Measurements from ENCODE around the gene CPT1C.
A peak's percentile ranks its signal among the peaks of the same experiment; 100 is the strongest.
"Not testable (repeated sequence)": the region's sequence is repeated elsewhere in the genome, so short reads cannot be mapped to it uniquely, and the experiment has no call there.

CPT1C gene

GRCh38 chr19:49718511-49718910 lies 27.6 kb downstream of the CPT1C start:
- no peak for ATAC-seq (replicated peaks)
- peaks cover 12 to 14% of the 10 kb centered on the region in 2 donors for H3K4me1 Mint-ChIP-seq (ENCODE audit: low read depth in 2 of 2)
- DNase-seq: no peak
- peaks cover 17% of the 10 kb centered on the region for H3K36me3 Mint-ChIP-seq (ENCODE audit: insufficient read depth)
- H3K4me3 Mint-ChIP-seq: peak overlapping the region; percentile 57 to 94
- H3K27me3 Mint-ChIP-seq: no peaks in the 10 kb centered on the region
- H3K9me3 Mint-ChIP-seq: no peaks in the 10 kb centered on the region
- H3K27ac Mint-ChIP-seq: peak overlapping the region in 1 of 2 donors; percentile 95

GRCh38 chr19:49718991-49719390 lies 28.1 kb downstream of the CPT1C start:
- Mint-ChIP-seq H3K4me3 (peak overlapping the region; percentile 25 to 53), H3K27me3 (no peaks in the 10 kb centered on the region), H3K9me3 (no peaks in the 10 kb centered on the region), H3K4me1 (ENCODE audit: low read depth in 2 of 2) (peaks cover 12 to 14% of the 10 kb centered on the region in 2 donors), H3K27ac (no peak overlapping the region), H3K36me3 (ENCODE audit: insufficient read depth) (peaks cover 17% of the 10 kb centered on the region)
- DNase-seq (no peak), ATAC-seq (replicated peaks) (no peak)

DNA sequence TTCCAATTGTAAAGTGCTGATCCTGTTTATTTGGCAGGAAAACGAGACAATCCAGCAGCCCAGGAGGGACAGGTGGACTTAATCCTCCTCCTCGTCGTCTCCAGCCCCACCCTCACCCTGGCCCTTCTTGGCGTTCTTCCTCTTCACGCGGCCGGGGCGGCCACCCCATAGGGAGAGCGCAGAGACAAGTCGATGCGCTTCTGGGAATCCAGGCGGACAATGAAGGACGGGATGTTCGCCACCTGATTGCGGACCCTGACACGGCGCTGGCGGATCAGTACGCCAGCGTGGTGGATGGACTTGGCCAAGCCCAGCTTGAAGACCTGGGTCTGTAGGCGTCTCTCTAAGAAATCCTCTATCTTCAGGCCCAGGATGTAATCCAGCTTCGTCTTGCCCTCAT lies 28.5 kb downstream of the CPT1C start:
- Mint-ChIP-seq H3K4me3 (peak overlapping the region; percentile 25 to 53), H3K4me1 (ENCODE audit: low read depth in 2 of 2) (peaks cover 12 to 14% of the 10 kb centered on the region in 2 donors), H3K36me3 (ENCODE audit: insufficient read depth) (peaks cover 17% of the 10 kb centered on the region)
- not testable (repeated sequence) for H3K27ac Mint-ChIP-seq; H3K27me3 Mint-ChIP-seq; ATAC-seq (replicated peaks); DNase-seq; H3K9me3 Mint-ChIP-seq

- Mint-ChIP-seq H3K9me3 (no peaks in the 10 kb centered on the region), H3K27ac (no peak overlapping the region), H3K36me3 (ENCODE audit: insufficient read depth) (peaks cover 2% of the 10 kb centered on the region), H3K4me3 (no peak overlapping the region), H3K27me3 (peaks cover 0 to 6% of the 10 kb centered on the region in 2 donors), H3K4me1 (ENCODE audit: low read depth in 2 of 2) (no peaks in the 10 kb centered on the region)
- no peak for DNase-seq
- no peak for ATAC-seq (replicated peaks)
Observed at GRCh38 chr19:49727217-49728030, 36.5 kb downstream of the CPT1C start.

GRCh38 chr19:49730166-49730565 lies 39.2 kb downstream of the CPT1C start:
- H3K4me1 Mint-ChIP-seq (ENCODE audit: low read depth in 2 of 2): no peaks in the 10 kb centered on the region
- H3K27me3 Mint-ChIP-seq: peaks cover 3 to 6% of the 10 kb centered on the region in 2 donors
- ATAC-seq (replicated peaks): no peak
- no peak for DNase-seq
- H3K27ac Mint-ChIP-seq: no peak overlapping the region
- H3K36me3 Mint-ChIP-seq (ENCODE audit: insufficient read depth): no peaks in the 10 kb centered on the region
- no peaks in the 10 kb centered on the region for H3K9me3 Mint-ChIP-seq
- no peak overlapping the region for H3K4me3 Mint-ChIP-seq

DNA sequence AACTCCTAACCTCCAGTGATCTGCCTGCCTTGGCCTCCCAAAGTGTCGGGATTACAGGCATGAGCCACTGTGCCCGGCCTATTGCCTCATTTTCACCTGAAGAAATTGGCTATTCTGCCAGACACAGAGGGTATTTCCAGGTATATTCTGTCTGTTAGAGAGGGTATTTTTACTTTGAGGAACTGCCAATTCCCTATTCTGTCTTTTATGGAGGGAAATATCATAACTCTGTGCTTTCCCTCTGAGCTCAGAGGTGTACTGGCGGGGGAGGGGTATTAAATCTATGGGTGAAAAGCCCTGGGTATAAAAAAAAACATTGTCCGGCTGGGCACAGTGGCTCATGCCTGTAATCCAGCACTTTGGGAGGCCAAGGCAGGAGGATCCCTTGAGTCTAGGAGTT lies 47.4 kb downstream of the CPT1C start:
- H3K4me3 Mint-ChIP-seq: no peak overlapping the region
- H3K27me3 Mint-ChIP-seq: peaks cover 0 to 9% of the 10 kb centered on the region in 2 donors
- peaks cover 3% of the 10 kb centered on the region for H3K36me3 Mint-ChIP-seq (ENCODE audit: insufficient read depth)
- ATAC-seq (replicated peaks) (no peak), DNase-seq (no peak)
- no peaks in the 10 kb centered on the region for H3K9me3 Mint-ChIP-seq
- H3K27ac Mint-ChIP-seq: peak overlapping the region in 1 of 2 donors; percentile 35
- H3K4me1 Mint-ChIP-seq (ENCODE audit: low read depth in 2 of 2): peaks cover 6 to 7% of the 10 kb centered on the region in 2 donors

DNA sequence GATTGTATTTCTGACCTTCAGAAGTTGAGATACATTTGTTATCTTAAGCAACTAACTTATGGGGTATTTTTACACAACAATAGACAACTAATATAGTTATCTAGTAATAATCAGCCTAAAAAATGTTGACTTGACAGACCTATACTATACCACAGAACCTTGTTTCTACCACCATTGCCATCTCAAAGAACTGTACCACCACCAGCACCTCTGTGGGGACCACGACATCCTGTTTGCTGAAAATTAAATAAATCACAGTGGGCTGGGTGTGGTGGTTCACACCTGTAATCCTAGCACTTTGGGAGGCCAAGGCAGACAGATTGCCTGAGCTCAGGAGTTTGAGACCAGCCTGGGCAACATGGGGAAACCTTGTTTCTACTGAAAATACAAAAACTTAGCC lies 48.2 kb downstream of the CPT1C start:
- Mint-ChIP-seq H3K27me3 (peaks cover 0 to 9% of the 10 kb centered on the region in 2 donors), H3K4me3 (no peak overlapping the region), H3K27ac (no peak overlapping the region), H3K4me1 (ENCODE audit: low read depth in 2 of 2) (peaks cover 6 to 7% of the 10 kb centered on the region in 2 donors), H3K36me3 (ENCODE audit: insufficient read depth) (peaks cover 3% of the 10 kb centered on the region), H3K9me3 (no peaks in the 10 kb centered on the region)
- ATAC-seq (replicated peaks) (peak; percentile 48), DNase-seq (no peak)

DNA sequence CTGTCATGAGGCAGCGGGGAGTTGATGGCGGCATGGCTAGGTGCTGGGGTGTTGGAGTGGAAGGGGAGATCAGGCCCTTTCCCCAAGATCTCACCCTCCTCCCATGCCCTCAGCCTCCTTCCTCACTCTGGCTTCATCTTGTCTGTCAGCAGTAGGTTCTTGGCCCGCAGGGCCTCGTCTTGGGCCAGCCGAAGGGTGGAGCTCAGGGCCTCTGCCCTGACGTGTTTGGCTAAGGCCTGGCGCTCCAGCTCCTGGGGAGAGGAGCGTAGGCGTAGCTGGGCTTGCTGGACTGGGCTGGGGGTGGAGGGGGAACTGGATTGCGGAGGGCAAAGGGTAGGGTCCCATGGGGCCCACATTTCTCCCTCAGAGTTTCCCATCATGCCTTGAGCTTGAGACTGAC lies 49.0 kb downstream of the CPT1C start:
- Mint-ChIP-seq H3K9me3 (no peaks in the 10 kb centered on the region), H3K4me3 (no peak overlapping the region), H3K36me3 (ENCODE audit: insufficient read depth) (peaks cover 3% of the 10 kb centered on the region), H3K27ac (no peak overlapping the region), H3K27me3 (peaks cover 0 to 8% of the 10 kb centered on the region in 2 donors), H3K4me1 (ENCODE audit: low read depth in 2 of 2) (peaks cover 6 to 7% of the 10 kb centered on the region in 2 donors)
- DNase-seq (no peak), ATAC-seq (replicated peaks) (no peak)

GRCh38 chr19:49741210-49741844 lies 50.4 kb downstream of the CPT1C start:
- Mint-ChIP-seq H3K27ac (no peak overlapping the region), H3K4me3 (no peak overlapping the region), H3K36me3 (ENCODE audit: insufficient read depth) (peaks cover 3% of the 10 kb centered on the region), H3K4me1 (ENCODE audit: low read depth in 2 of 2) (peaks cover 6 to 8% of the 10 kb centered on the region in 2 donors), H3K27me3 (no peaks in the 10 kb centered on the region), H3K9me3 (no peaks in the 10 kb centered on the region)
- no peak for ATAC-seq (replicated peaks)
- no peak for DNase-seq

- Mint-ChIP-seq H3K4me3 (no peak overlapping the region), H3K36me3 (ENCODE audit: insufficient read depth) (no peaks in the 10 kb centered on the region), H3K9me3 (no peaks in the 10 kb centered on the region), H3K4me1 (ENCODE audit: low read depth in 2 of 2) (peaks cover 0 to 6% of the 10 kb centered on the region in 2 donors), H3K27ac (no peak overlapping the region), H3K27me3 (no peaks in the 10 kb centered on the region)
- ATAC-seq (replicated peaks): no peak
- no peak for DNase-seq
Observed at GRCh38 chr19:49744946-49745381, 54.0 kb downstream of the CPT1C start.

DNA sequence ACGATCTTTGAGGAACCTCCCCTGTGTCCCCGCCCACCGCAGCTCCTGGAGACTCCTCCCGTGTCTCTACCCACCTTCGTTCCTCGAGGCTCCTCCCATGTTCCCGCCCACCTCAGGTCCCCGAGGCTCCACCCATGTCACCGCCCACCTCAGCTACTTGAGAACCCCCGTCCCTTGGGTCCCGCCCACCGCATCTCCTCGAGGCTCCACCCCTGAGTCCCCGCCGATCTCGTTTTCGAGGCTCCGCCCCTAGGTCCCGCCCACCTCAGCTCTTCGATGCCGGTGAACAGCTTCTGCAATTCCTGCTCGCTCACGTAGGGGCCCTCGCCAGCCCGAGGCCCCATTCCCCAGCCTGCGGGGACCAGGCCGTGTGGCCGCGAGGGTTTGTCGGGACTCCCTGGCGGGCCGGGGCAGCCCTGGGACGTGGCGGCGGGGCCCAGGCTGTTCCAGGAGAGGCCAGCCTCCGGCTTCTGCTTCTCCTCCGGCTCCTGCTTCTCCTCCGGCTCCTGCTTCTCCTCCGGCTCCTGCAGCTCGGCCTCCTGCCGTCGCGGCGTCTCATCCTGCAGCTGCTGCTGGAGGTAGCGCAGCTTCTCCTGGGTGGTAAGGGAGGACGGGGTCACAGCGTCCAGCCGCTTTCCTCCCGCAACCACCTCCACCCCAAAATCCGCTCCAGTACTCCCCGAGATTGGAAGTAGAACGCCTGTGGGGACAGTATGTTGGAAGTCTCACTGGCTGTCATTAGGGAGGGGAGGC lies 55.5 kb downstream of the CPT1C start:
- peaks cover 0 to 6% of the 10 kb centered on the region in 2 donors for H3K4me1 Mint-ChIP-seq (ENCODE audit: low read depth in 2 of 2)
- H3K9me3 Mint-ChIP-seq: no peaks in the 10 kb centered on the region
- no peak overlapping the region for H3K27ac Mint-ChIP-seq
- DNase-seq (peak; percentile 8 to 35 (median 35)), ATAC-seq (replicated peaks) (peak; percentile 75)
- H3K27me3 Mint-ChIP-seq: no peaks in the 10 kb centered on the region
- no peaks in the 10 kb centered on the region for H3K36me3 Mint-ChIP-seq (ENCODE audit: insufficient read depth)
- H3K4me3 Mint-ChIP-seq: peak overlapping the region in 1 of 2 donors; percentile 25

- peak overlapping the region in 1 of 2 donors; percentile 23 for H3K27ac Mint-ChIP-seq
- ATAC-seq (replicated peaks) (peak; percentile 32), DNase-seq (no peak)
- no peaks in the 10 kb centered on the region for H3K9me3 Mint-ChIP-seq
- no peaks in the 10 kb centered on the region for H3K27me3 Mint-ChIP-seq
- no peak overlapping the region for H3K4me3 Mint-ChIP-seq
- no peaks in the 10 kb centered on the region for H3K36me3 Mint-ChIP-seq (ENCODE audit: insufficient read depth)
- peaks cover 0 to 6% of the 10 kb centered on the region in 2 donors for H3K4me1 Mint-ChIP-seq (ENCODE audit: low read depth in 2 of 2)
Observed at GRCh38 chr19:49749055-49749716, 58.3 kb downstream of the CPT1C start.

- DNase-seq (no peak), ATAC-seq (replicated peaks) (no peak)
- Mint-ChIP-seq H3K9me3 (no peaks in the 10 kb centered on the region), H3K27ac (no peak overlapping the region), H3K27me3 (no peaks in the 10 kb centered on the region), H3K4me3 (no peak overlapping the region), H3K4me1 (ENCODE audit: low read depth in 2 of 2) (peaks cover 0 to 6% of the 10 kb centered on the region in 2 donors), H3K36me3 (ENCODE audit: insufficient read depth) (no peaks in the 10 kb centered on the region)
Observed at GRCh38 chr19:49749771-49750170, 58.9 kb downstream of the CPT1C start.

Measured in effector memory CD8-positive, alpha-beta T cell (primary cell).